Activated CD4-positive, alpha-beta T cell treated with anti-CD3 and anti-CD28 coated beads for 48 hours (primary cell): ENCODE measurements around the gene PFKL.
"Not testable (repeated sequence)": the region's sequence is repeated elsewhere in the genome, so short reads cannot be mapped to it uniquely, and the experiment has no call there.

Source experiments
- DNase-seq: peaks from one replicate; pipeline ENCODE4 v3.0.0-alpha.2; 2020

PFKL gene

DNA sequence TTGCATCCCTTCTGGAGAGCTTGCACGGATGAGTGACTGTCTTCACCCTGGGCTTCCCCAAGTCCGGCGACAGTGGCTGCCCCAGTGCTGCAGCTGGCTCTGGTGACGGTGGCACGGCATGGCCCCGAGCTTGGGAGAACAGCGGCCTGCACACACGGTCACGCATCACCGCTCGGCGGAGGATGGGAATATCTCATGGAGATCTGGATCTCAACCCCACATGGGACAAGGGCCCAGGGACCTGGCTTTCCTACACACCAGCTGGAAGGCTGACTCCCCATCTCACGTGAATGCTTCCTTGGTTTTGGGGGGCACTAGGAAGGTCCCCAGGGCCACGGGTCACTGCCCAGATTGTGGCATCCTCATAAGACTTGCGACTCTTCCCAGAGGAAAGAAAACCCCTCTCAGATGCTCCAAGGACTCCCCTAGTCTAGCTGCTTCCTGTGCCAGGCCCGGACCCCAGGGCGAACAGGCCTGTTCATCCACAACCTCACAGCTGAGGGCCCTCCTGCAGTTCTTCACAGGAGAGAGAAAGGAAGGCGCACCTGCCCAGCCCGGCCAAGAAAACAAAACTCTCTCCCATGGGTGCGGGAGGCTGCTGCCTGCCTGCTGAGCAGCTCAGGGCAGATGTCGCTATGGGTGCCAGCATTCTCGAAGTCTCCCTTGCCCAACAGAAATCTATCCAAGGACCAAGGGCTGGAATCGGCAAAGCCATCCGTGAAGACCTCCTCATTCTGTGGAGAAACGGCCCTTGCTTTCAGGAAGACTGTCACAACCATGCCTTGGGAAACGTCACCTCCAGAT lies 29.4 kb downstream of the PFKL start:
- no peak for DNase-seq

DNA sequence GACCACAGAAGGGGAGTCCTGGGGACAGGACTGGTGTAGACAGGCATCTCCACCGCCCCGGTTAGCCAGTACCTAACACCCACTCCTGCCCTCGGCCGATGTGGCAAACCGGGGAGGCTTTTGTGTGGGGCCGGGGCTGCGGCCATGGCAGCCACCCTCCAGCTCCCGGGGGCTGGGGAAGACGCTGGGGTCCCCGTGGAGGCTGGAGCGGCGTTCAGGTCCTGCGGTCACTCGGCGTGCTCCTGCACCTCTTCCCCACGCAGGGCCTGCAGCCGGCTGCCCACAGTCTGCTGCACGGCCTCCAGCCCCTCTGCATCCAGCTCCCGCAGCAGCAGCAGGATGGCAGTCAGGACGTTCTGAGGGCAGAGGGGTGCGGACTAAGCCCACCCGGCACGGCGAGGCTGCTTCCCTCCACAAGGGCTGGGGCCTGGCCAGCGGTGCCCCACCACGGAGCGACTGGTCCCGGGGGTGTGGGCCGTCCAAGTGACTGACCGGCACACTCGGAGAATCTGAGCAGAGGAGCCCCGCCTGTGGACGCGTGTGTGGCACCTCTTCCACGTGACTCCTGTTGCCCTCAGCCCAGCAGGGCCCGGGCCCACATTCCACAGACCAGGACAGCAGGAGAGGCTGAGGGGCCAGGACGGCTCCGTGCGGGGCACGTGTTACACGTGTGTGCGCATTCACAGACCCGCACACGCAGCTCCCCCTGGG lies 30.3 kb downstream of the PFKL start:
- no peak for DNase-seq

DNA sequence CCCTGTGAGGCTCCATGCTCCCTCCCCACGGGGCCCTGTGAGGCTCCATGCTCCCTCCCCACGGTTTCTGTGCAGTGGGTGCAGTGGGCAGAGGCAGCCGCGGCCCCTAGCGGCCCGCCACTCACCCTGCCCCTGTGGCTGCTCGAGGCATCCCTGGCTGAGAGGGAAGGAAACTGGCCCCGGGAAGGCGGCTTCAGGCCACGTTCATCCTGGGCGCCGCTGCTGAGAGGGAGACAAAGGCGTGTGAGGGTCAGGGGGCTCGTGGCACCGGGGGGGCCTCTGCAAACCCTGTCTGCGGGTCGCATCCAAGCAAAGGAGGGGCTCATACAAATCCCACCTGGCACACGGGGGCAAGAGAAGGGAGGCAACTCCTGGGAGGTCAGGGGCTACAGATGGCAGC lies 30.8 kb downstream of the PFKL start:
- no peak for DNase-seq

DNA sequence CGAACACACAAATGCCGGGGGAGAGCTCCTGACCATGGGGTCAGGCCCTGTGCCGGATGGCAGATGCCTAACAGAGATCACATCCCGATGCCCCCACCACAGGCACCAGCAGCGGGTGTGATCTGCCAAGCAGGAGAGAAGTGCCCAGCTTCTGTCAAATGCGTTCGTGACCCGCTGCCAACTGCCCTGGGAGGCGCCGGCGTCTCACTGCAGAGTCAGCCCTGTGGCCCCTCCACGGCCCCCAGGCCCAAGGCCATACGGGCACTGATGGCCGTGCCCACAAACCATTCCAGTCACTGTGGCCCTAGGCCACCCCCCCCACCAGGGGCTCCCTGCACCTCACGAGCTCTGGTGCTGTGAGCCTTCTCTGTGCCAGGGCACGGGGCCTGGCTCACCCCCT lies 31.4 kb downstream of the PFKL start:
- no peak for DNase-seq

DNA sequence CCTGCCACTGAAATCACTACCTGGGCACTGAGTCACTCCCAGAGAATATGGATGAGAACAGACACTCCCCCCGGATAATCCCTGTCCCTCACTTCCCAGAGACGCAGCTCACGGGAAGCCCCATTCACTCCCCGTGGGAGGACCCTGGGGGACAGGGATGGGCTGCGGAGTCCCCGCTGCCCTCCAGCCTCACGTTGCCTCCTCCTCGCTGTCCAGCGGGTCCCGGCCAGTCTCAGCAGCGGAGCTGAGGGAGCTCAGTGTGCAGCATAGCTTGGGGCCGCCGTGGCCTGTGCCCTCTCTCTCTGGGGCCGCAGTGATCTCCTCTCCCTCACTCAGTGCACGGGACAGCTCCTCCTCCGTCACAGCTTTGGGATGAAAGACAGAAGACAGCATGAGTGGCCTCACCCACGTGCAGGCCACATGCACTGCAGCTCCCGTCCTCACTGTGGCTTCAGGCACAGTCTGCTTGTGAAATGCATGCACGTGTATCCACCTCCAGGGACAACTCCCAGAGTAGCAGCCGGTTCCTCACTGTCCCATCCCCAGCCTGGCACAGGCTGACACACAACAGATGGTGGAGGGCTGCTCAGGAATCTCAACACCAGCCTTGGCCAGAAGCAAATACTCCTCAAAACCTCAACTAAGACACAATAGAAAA lies 31.9 kb downstream of the PFKL start:
- DNase-seq, result no peak

DNA sequence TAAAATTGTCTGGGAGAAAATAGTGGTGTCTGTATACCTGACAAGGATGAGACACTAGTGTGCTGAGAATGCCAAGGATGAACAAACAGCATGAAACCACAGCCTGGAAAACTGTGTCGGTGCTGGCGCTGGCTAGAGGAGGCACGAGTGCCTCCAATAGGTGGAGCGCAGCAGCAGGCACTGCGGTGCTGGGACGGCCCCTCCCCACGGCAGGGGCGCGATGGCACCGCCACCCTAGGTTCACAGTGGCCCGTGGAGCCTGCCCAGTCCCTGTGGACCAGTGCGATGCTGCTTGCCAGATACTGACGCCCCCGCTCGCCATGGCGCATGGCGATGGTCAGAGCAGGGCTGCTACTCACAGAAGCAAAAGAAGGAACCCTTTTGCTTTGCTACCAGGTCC lies 32.5 kb downstream of the PFKL start:
- DNase-seq, result no peak

DNA sequence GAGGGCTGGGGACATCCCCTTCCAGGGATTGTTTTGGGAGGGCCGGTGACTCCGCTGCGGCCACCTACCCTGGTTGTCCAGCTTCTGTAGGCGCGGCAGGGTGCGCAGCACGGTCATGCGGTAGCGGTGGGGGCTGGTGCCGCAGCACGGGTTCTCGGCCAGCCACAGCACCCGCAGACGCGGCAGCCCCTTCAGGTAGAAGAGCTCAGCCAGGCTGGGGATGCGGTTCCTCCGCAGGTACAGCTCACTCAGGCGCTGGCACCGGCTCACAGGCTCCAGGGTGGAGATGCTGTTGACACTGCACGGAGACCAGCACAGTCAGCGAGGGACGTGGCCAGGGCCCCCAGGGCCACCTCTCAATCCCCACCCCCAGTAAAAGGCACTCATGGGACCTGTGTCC lies 33.1 kb downstream of the PFKL start:
- no peak for DNase-seq

DNA sequence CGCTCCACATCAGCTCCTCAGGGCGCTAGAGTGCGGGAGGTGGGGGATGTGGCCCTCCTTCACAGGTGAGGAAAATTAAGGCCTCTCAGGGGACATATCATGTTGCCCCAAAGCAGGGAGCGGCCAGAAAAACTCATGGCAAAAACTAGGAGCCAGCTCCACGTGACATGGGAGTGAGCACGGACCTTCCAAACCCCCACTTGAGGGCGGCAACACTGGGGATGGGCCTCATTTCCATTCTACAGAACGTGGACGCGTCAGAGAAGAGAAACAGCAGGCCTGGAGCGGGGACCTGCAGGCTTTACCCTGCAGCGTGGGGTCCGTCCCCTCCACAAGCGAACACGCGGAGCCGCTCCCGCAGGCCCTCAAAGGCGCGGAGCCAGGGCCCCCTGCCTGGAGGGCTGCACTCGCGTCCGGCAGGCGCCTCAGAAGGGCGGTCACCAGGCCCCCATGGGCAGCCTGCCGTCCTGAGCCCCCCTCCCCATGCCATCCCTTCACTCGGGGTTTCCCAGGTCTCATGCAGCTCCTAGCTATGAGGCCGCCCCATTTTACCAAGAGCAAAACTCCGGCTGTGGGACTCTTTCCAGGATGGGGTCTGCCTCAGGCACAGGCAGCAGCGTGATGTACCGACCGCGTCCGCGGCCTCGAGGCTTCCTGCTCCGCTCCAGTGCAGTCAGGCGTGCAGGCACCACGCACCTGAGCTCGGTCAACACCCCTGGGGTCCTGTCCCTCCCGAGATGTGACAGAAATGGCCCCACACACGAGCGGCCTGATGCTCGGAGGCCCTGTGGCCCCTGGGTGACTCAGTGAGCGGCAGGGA lies 33.9 kb downstream of the PFKL start:
- DNase-seq, result no peak

DNA sequence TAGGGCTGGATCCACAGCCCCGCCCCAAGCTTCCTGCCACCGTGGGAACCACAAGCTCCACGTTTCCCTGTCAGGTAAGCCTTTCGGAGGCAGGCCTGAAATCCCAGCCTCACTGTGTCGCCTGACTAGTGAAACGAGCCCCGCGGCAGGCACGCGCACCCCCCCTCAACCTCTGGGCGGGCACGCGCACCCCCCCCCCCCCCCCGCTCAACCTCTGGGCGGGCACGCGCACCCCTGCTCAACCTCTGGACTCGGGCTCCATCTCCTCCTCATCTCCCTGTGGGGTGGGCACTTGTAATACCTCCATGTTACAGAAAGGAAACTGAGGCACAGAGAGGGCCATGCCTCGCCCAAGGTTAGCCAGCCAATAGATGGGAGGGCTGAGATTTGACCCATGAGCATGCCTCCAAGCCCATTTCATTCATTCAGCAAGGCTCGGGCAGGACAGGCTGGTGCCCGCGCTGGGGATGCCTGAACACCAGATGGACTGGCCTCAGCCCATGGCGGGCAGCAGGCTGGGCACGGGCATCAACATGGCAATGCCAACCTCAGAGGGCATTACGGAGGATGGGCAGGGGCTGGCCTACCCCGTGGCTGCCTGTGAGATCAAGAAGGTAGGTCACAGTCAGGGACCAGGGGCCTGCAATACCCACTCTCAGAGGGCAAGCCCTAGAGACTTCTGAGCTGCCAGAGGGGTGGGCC lies 34.6 kb downstream of the PFKL start:
- no peak for DNase-seq

DNA sequence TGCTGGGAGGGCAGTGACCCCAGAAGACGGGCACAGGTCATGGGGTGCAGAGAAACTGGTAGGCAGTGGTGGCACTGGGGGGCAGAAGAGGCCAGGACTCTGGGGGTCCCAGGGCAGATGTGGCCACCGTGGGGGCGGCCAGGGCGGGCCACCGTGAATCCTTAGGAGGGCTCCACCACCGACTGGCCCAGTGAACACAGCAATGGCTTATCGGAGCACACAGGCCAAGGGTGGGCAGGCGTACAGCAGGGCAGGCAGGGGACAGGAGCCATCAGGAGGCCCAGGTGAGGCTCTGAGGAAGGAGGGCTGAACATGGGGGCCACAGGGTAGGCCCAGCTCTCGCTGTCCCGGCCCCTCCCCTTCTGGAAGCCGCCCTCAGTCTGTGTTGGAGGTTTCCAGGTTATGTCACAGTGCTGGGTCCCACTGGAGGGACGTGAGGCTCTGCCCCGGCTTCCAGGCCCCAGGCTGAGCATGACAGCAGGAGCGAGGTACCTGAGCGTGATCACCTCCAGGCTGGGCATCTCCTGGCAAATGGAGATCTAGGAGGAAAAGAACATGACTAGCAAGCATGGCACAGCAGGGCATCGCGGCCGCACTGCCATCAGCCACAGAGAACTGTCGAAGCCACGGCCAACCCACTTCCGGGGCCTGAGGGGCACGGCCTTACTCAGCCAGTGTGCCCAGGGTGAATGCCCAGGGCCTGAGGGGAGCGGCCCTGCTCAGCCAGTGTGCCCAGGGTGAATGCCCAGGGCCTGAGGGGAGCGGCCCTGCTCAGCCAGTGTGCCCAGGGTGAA lies 35.6 kb downstream of the PFKL start:
- DNase-seq, result no peak

DNA sequence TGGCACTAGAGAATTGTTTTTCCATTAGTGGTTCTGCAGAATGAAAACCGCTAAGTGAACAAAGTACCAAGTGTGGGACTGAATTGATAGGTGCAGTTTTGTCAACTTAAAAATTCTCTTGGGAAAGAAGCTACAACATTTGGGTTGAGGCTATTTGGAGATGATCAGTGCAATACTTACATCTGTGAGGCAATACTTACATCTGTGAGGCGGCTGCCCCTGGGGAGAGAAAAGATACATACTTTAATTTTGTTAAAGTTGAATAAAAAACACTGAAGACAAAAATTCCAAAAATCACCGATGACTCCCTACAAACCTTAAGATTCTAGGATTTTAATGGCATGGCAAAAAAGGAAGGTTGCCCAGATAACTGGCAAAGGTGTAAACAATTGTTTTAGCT lies 37.6 kb downstream of the PFKL start:
- DNase-seq, result no peak

DNA sequence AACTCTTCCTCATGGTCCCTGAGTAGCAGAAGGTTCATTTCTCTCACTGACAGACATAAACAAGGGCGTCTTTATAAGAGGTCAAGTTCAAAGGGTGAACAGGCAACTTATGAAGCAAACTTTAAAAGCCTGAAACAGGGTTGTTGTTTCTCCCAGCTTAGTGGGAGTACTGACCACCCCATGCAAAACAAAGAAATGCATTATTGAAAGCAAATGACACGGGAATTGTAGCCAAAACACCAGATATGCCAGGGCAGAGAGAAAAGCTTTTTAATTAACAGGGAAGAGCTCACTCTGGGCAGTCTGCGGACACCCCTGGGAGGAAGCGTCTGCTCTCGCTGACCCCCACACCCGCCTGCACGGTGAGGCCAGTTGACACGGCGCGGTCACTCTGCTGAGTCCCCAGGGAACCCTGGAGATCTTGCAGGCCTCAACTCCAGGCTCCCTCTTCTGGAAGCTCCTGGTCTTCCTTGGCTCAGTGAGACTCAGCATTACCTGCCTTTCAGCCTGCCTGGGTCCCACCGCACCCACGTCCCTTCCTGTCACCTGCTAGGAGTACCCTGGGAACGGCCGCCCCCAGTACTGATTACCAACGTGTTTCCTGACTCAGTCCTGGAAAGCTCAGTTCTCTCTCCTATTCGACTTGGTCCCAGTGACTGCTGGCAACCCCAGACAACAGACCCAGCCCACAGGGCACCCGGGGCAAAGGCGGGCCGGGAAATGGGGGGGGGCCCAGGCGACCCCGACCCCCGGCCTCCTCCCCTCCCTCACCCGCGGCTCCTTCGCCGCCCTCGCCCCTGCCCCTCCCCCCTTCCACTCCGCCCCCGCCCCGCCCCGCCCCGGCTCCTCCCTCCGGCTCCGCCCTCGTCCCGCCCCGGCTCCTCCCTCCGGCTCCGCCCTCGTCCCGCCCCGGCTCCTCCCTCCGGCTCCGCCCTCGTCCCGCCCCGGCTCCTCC lies 38.4 kb downstream of the PFKL start:
- peak; percentile 44 for DNase-seq

DNA sequence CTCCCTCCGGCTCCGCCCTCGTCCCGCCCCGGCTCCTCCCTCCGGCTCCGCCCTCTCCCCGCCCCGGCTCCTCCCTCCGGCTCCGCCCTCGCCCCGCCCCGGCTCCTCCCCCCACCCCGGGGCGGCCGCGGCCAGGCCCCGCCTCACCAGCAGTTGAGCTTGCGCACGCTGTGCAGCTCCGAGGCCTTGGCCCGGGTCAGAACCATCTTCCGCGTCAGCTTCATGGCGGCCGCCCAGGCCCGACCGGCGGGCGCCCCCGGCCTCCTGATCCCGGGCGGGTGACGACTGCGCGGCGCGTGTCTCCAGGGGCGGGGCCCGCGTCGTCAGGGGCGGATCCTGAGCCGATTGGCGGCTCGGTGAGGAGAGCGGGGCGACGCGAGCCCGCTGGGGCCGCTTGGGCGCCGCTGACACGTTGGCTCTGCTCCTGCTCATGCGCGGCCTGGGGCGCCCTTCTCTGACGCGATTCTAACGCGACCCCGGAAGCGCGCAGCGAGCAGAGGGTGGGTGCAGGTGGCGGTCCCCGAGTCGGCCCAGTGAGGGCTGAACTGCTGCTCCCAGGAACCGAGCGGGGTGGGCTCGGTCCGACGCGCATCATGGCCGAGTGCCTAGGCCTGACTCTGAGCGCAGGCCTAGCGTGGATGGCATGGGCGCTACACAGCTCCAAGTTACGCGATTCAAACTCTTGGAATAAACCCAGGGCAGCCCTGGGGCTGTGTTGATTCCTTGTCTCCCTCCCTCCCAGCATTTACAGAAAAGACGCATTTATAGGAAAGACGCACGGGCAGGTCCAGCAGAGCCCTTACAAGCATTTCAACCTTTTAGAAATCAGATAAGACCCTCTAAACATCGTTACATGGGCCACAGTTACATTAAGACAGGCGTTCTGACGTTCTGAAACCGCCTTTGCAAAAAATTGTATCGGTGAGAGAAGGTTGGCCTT lies 39.4 kb downstream of the PFKL start, which contains the start of gene CFAP410:
TSS of gene CFAP410 (minus strand) at position 420 of the 940 bp plus-strand sequence. CDS start at position 224, 196 bp downstream.
- peak; percentile 96 for DNase-seq

DNA sequence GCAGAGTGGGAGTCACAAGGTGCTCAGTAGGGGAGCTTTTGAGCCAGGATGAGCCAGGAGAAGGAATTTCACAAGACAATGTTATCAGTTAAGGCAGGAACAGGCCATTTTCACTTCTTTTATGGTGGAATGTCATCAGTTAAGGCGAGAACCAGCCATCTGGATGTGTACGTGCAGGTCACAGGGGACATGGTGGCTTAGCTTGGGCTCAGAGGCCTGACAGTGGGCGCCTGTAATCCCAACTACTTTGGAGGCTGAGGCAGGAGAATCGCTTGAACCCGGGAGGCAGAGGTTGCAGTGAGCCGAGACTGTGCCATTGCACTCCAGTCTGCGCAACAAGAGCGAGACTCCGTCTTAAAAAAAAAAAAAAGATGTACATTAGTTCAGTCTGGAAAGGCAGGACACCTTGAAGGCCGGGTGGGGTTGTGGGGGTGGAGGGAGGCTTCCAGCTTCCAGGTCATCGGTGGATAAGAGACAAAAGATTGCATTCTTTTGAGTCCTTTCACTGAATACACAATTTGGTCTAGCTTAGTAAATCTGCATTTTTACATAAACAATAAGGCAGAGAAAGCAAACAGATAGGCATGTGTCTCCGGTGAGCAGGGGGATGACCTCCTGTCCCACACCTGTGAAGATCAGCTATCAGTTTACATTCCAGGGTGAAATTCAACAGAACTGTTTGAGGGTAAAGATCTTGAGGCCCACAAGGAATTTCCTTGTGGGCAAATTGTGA lies 42.0 kb downstream of the PFKL start:
- not testable (repeated sequence) for DNase-seq

DNA sequence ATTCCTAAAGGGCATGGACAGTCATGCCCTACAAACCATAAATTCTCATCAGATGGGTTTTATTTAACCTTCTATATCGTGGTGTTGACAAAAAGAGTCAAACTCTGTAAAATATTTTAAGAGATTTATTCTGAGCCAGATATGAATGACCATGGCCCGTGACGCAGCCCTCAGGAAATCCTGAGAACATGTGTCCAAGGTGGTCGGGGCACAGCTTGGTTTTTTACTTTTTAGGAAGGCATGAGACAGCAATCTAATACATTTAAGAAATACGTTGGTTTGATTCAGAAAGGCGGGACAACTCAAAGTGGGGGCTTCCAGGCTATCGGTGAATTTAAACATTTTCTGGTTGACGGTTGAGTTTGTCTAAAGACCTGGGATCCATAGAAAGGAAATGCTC lies 43.1 kb downstream of the PFKL start:
- DNase-seq, result not testable (repeated sequence)

DNA sequence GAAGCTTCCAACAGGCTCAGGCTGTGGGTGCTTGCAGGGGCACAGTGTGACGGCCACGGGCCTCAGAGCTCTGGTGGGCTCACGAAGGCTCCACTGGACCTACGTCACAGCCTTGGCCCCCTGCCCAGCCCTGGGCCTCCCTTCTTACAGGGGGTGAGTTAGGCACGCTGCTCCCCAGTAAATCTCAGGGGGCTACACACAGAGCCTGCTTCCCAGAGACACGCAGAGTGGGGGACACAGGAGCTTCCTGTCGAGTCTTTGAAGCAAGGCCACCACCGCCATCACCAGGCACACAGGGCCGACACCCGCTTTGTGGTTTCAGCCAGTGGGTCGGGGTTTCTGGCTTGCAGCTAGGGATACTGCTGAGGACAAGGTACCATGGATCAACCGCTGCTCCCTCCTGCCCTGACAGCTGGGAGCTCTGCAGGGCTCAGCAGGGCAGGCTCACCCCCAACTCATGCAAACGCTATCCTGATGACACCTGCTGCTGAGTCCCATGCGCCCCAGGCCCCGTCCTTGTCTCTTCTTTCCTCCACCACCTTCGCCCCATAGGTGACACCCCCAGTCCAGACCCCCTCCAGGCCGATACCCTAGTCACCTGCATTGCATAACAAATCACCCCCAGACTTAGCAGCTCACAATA lies 44.8 kb downstream of the PFKL start:
- no peak for DNase-seq

DNA sequence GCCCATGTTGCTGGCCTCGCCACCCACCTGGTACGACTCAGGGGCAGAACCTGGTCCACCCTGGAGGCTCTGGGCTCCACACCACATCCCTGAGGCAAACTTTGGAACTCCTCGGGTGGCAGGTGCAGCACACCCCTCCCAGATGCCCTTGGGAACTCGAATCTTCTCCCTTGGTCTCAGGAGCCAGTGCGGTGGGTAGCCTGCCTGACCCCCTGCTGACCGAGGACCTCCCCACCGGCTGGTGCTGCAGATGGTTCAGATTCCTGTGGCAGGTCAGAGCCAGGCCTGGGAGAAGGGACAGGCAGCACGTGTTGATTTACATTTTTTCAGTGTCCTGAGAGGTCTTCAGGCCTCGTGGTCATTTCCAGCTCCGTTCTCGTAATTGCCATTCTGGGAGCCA lies 45.6 kb downstream of the PFKL start:
- no peak for DNase-seq
